GM12878 (cell line): Measurements from ENCODE around the gene SIL1.

Experiments used
- ASH2L ChIP-seq: fragments of 300-600, 200-600 bp; sonication (generic); IDR thresholded peaks from 2 replicates; pipeline ENCODE4 v1.6.1; 2017; ENCODE audit warnings: low read depth, mild to moderate bottlenecking, borderline replicate concordance
- TF ChIP-seq, protein P1 (sequence below): fragments of 450-650 bp; IDR thresholded peaks from 2 replicates; pipeline ENCODE4 v1.6.1; 2017; ENCODE audit warnings: low read depth, mild to moderate bottlenecking, moderate library complexity

GRCh38 chr5:139117342-139117884 lies 80.8 kb downstream of the SIL1 start:
- TF ChIP-seq, protein P1, sequence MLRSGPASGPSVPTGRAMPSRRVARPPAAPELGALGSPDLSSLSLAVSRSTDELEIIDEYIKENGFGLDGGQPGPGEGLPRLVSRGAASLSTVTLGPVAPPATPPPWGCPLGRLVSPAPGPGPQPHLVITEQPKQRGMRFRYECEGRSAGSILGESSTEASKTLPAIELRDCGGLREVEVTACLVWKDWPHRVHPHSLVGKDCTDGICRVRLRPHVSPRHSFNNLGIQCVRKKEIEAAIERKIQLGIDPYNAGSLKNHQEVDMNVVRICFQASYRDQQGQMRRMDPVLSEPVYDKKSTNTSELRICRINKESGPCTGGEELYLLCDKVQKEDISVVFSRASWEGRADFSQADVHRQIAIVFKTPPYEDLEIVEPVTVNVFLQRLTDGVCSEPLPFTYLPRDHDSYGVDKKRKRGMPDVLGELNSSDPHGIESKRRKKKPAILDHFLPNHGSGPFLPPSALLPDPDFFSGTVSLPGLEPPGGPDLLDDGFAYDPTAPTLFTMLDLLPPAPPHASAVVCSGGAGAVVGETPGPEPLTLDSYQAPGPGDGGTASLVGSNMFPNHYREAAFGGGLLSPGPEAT: no peak
- no peak for TF ChIP-seq ASH2L
